Raji (cell line): ENCODE results near the gene TRIM31.

Experiments used
- POLR2A ChIP-seq: IDR thresholded peaks from 2 replicates; pipeline ENCODE4 v1.6.1; 2011; ENCODE audit warnings: low read depth, low read length, control low read depth; ENCODE audit not compliant: insufficient read depth

TRIM31 gene

DNA sequence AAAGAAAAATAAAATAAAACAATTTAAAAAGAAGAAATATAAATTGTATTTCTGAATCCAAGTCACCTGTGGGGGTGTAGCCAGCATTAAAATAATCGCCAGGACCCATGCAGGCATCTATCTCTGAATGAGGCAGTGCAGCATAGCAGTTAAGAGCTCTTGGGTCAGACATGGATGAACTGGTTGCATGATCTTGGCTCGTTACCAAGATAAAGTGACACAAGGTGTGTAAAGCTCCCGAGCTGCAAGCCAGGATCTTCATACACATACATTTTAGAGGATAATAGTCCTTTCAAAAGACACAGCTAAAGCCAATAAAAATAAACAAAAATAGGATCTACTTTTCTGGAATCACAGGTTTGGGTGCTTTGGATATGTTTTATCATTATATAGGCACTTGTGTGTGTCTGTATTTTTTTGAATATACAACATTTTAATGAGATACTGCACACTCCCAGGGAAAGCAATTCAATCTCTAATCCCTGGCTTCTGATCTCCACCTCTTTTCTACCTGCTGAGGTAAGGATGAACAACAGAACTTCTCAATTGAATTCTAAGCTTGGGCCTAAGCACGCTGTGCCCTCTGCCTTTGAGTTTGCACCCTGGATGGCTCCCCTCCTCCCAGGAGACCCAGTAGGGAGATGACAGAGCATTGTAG is 39.3 kb upstream of the TRIM31 start:
- TF ChIP-seq POLR2A, result no peak

DNA sequence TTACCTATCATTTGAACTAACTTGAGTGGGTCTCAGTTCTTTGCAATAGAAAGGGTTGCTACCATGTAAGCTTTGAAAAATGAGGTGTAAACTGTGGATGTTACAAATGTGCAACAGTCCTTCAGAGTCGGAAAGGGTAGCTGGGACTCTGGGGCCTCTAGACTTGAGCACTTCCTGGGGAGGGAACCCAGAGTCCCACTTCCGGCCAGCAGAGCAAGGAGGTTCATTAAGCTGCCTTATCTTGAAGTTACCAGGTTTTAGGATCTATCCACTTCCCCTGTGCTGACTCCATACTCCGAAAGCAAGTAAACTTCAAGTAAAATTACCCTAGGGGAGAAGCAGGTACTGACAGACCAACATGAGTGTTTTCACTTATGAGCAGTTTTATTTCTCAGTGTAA is 38.7 kb upstream of the TRIM31 start:
- TF ChIP-seq POLR2A, result no peak

DNA sequence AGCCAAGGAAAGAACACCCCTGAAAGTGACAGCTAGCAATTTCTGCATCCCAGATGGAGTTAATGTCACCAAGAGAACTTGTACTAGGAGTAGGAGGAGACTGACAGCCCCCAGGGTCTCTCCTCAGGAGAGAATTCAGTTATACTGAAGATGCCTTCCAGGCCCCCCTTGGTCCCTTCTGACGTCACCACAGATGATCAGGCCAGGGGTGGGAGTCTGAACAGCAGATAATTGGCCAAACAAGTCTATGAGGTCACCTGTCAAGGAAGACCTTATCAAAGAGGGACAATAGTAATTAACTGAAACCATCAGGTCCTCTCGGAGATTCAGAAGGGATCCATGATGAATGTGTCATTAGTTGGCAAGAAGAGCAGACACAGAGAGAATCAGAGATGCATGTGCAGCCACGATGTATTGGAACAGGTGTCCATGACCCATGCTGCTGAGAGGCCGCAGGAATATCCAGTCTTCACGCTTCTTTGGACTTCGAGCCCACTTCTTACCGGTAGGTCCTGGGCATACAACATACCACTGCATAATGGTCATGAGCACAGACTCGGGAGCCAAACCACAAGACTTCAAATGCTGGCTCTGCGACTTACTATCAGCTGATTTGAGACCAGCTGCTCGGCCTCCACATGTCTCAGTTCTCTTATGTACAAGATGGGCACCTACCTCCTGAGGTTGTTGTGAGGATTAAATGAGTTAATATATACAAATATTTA is 37.9 kb upstream of the TRIM31 start:
- TF ChIP-seq POLR2A, result no peak

- no peak for TF ChIP-seq POLR2A
Observed at GRCh38 chr6:30149858-30150550, 37.1 kb upstream of the TRIM31 start.

- no peak for TF ChIP-seq POLR2A
Observed at GRCh38 chr6:30149234-30149633, 36.3 kb upstream of the TRIM31 start.

DNA sequence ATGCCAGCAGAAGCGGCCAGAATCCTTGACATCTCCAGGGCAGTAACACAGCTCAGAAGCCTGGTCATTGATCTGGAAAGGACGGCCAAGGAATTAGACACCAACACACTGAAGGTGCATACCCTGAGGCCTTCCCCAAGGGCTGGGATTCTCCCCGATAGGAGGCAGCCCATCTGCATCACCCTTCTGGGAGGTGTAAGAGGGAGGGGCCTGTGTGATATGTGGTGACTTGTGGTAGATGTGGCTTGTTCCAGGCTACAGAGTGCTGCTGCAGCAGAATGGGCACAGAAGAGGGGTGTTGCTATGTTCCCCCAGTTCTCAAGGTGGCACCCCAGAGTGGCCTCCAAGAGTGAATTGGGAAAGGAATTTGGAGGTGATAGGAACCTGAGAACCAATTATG is 34.2 kb upstream of the TRIM31 start:
- no peak for TF ChIP-seq POLR2A

- TF ChIP-seq POLR2A, result no peak
Observed at GRCh38 chr6:30145818-30146217, 32.9 kb upstream of the TRIM31 start.

GRCh38 chr6:30144811-30145210 is 31.9 kb upstream of the TRIM31 start:
- no peak for TF ChIP-seq POLR2A

GRCh38 chr6:30143780-30144179 is 30.9 kb upstream of the TRIM31 start:
- no peak for TF ChIP-seq POLR2A

- no peak for TF ChIP-seq POLR2A
Observed at GRCh38 chr6:30142665-30143064, 29.8 kb upstream of the TRIM31 start.

DNA sequence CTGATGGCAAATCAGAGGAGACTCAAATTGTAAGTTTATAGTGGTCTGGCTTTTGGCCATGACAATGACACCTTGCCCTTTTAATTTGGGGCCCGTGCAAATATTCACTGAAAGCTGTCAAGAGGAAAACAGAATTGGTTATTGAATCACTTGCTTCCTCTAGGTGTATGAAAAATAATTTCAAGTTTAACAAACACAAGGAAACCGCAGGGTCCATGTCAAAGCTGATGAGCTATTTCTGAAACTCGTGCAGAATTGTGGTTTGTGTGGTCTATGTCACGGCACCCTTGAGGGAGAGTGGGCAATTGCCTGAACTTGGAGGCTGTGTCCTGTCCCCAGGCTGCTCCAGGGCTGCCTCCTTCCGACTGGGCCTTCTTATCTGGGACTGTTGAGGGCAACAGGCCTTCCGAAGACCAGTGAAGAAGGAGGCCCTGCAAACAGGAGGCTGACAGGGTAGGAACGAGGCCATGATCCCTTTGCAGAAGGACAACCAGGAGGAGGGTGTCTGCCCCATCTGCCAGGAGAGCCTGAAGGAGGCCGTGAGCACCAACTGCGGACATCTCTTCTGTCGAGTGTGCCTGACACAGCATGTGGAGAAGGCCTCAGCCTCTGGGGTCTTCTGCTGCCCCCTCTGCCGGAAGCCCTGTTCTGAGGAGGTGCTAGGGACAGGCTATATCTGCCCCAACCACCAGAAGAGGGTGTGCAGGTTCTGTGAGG is 23.8 kb upstream of the TRIM31 start:
- no peak for TF ChIP-seq POLR2A

GRCh38 chr6:30135757-30136156 is 22.9 kb upstream of the TRIM31 start, which contains the start of gene TRIM40:
TSS of gene TRIM40 (plus strand) at chr6:30136140. CDS start at chr6:30137037, 897 bp downstream.
- TF ChIP-seq POLR2A, result no peak

- TF ChIP-seq POLR2A, result no peak
Observed at GRCh38 chr6:30135147-30135546, 22.3 kb upstream of the TRIM31 start.

DNA sequence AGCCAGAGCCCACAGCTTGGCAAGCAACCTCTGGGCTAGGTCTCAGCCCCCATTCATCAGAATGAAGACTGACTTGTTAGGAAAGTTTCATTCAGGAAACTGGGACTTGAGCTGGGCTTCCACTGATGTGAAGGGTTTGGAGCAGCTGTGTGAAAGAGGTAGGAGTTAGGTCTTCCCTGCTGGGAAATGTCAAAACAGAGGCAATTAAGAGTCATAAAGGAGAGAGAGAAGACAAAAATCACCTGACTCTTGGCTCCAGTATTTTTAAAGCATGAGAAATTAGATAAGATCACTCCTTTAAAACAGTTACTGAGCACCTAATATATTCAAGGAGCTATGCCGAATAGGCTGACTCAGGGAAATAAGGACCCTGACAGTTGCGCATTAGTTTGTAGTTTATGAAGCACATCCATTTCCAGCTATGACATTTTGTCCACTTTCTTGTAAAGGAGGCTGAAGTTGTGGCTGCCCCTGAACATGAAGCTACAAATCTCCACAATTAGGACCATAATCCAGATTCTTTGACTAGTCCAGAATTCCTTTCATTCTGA is 19.1 kb upstream of the TRIM31 start:
- TF ChIP-seq POLR2A, result no peak
